ENCODE data around the gene EDIL3.

DNA sequence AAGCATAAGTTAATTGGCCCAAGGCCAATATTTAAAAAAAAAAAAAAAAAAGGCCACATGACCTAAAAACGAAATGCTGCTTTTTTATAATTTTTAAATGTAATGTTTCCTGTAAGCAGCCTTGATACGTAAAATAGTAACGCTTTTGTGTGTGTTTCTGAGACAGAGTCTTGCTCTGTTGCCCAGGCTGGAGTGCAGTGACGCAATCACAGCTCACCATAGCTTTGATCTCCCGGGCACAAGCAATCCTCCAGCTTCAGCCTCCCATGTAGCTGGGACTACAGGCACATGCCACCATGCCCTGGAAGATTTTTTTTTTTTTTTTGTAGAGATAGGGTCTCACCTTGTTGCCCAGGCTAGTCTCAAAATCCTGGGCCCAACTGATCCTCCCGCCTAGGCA is 179.9 kb downstream of the EDIL3 start:
- no peak for TF ChIP-seq ZNF77 (CRISPR knock-in tag; IDR thresholded peaks at IDR 0.05)
- no peak for TF ChIP-seq POLR3G (IDR thresholded peaks at IDR 0.05; ENCODE audit: extremely low read depth, insufficient read length, insufficient replicate concordance)
- TF ChIP-seq, protein P1, sequence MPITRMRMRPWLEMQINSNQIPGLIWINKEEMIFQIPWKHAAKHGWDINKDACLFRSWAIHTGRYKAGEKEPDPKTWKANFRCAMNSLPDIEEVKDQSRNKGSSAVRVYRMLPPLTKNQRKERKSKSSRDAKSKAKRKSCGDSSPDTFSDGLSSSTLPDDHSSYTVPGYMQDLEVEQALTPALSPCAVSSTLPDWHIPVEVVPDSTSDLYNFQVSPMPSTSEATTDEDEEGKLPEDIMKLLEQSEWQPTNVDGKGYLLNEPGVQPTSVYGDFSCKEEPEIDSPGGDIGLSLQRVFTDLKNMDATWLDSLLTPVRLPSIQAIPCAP (CRISPR knock-in tag; IDR thresholded peaks at IDR 0.05; ENCODE audit: borderline replicate concordance), result no peak
- TF ChIP-seq JUND (IDR thresholded peaks at IDR 0.05; ENCODE audit: borderline replicate concordance, low read depth, low read length), result no peak
- no peak for TF ChIP-seq JUND (tag; IDR thresholded peaks at IDR 0.05; ENCODE audit: borderline replicate concordance, low read depth, low read length)
- no peak for TF ChIP-seq BDP1 (IDR thresholded peaks at IDR 0.05; ENCODE audit: insufficient read depth, insufficient read length)
- no peak for TF ChIP-seq MXI1 (IDR thresholded peaks at IDR 0.05; ENCODE audit: low read depth, low read length)
- TF ChIP-seq MYC (IDR thresholded peaks at IDR 0.05; ENCODE audit: low read depth, low read length), result no peak
- TF ChIP-seq MYC (CRISPR knock-in tag; IDR thresholded peaks at IDR 0.05; ENCODE audit: borderline replicate concordance, low read depth), result no peak
- TF ChIP-seq ZNF696 (CRISPR knock-in tag; conservative IDR thresholded peaks at IDR 0.05), result no peak

Measured in K562 (cell line).